ENCODE data around the gene ID2. TPM values are rescaled to one million over a fixed set of nuclear protein-coding genes. Genes with fewer than 3 reads are reported as not detected.

ID2 gene
- total and polyA plus RNA-seq, 10 of the 15 experiments (the other 5 are each of a cell fraction or from before 2014, with no cell fraction given), result 39.0 to 613 (median 73.6) TPM

DNA sequence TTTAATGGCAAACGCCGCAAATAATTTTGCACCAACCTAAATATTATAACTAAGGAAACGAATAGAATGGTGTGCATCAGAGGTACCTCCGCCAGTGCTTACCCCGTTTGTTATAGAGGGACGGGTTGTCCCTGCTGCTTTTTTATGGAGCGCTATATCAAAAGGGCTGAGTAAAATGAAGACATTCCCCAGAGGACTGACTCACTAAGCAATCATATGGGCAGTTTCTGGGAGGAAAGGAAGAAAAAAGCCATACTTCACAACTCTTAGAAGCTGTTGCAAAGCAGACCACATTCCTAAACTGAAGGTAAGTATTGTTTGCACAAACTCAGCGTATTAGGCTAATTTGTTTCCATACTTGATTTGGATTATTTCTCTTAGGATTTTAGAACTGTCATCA is 12.9 kb downstream of the ID2 start:
- ChIA-PET CTCF (interaction anchor here (1.1 kb wide), 1 partner anchor 45 kb away, joined by 3 read pairs; no protein-coding TSS in a partner anchor), RAD21 (ENCODE audit: unreplicated experiment) (no interaction called here), SMC1A (ENCODE audit: uncharacterized antibody, unreplicated experiment) (no interaction called here), POLR2A (no interaction called here)
- Histone ChIP-seq H3K4me1 (ENCODE audit: control insufficient read depth, insufficient read depth, low read length) (no peaks in the 10 kb centered on the region; the same call in 1 of the 2 replicates), H3K27me3 (replicated peaks in 1 of 2; ENCODE audit: control insufficient read depth in 2 of 2, insufficient read depth in 2 of 2, low read length in 1 of 2) (no peaks in the 10 kb centered on the region), H3K9ac (ENCODE audit: control insufficient read depth, insufficient read depth, low read length) (no peak overlapping the region), H3K4me2 (ENCODE audit: control insufficient read depth, insufficient read depth) (no peak overlapping the region), H3K27ac (ENCODE audit: control insufficient read depth, insufficient read depth) (no peak overlapping the region), H3K36me3 (ENCODE audit: control insufficient read depth in 2 of 2, insufficient read depth in 2 of 2, low read length in 1 of 2) (no peaks in the 10 kb centered on the region), H3K4me3 (no peak overlapping the region), H2AFZ (ENCODE audit: control insufficient read depth, low read depth, low read length) (no peak overlapping the region), H3K9me3 (replicated peaks; ENCODE audit: control insufficient read depth, insufficient read depth, low read length) (no peaks in the 10 kb centered on the region), H4K20me1 (ENCODE audit: control insufficient read depth, insufficient read depth) (no peaks in the 10 kb centered on the region), H3K79me2 (ENCODE audit: control insufficient read depth, insufficient read depth, low read length) (no peaks in the 10 kb centered on the region)
- TF ChIP-seq HDGF (IDR thresholded peaks at IDR 0.05), result no peak
- TF ChIP-seq JUND (IDR thresholded peaks at IDR 0.05; ENCODE audit: low read depth, low read length), result no peak
- TF ChIP-seq RCOR1 (conservative IDR thresholded peaks at IDR 0.05; ENCODE audit: low read depth, low read length), result no peak
- TF ChIP-seq, protein P1, sequence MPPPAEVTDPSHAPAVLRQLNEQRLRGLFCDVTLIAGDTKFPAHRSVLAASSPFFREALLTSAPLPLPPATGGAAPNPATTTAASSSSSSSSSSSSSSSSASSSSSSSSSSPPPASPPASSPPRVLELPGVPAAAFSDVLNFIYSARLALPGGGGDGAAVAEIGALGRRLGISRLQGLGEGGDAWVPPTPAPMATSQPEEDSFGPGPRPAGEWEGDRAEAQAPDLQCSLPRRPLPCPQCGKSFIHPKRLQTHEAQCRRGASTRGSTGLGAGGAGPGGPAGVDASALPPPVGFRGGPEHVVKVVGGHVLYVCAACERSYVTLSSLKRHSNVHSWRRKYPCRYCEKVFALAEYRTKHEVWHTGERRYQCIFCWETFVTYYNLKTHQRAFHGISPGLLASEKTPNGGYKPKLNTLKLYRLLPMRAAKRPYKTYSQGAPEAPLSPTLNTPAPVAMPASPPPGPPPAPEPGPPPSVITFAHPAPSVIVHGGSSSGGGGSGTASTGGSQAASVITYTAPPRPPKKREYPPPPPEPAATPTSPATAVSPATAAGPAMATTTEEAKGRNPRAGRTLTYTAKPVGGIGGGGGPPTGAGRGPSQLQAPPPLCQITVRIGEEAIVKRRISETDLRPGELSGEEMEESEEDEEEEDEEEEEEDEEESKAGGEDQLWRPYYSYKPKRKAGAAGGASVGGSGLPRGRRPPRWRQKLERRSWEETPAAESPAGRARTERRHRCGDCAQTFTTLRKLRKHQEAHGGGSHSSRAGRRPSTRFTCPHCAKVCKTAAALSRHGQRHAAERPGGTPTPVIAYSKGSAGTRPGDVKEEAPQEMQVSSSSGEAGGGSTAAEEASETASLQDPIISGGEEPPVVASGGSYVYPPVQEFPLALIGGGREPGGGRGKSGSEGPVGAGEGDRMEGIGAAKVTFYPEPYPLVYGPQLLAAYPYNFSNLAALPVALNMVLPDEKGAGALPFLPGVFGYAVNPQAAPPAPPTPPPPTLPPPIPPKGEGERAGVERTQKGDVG (CRISPR knock-in tag; IDR thresholded peaks at IDR 0.05), result no peak
- no peak for TF ChIP-seq YBX1 (IDR thresholded peaks at IDR 0.05)
- TF ChIP-seq BHLHE40 (IDR thresholded peaks at IDR 0.05; ENCODE audit: borderline replicate concordance in 1 of 2, low read depth in 2 of 2, low read length in 1 of 2), result no peak
- no peak for TF ChIP-seq TCF3 (IDR thresholded peaks at IDR 0.05; ENCODE audit: borderline replicate concordance, insufficient read depth, low read depth, low read length)
- TF ChIP-seq SREBF2 (IDR thresholded peaks at IDR 0.05; ENCODE audit: low read length), result no peak
- TF ChIP-seq ZZZ3 (IDR thresholded peaks at IDR 0.05; ENCODE audit: control insufficient read depth, insufficient read length, low read depth), result no peak
- no peak for TF ChIP-seq MYC (IDR thresholded peaks at IDR 0.05; ENCODE audit: insufficient read depth, insufficient read length, insufficient replicate concordance, low read length, severe bottlenecking)
- TF ChIP-seq, protein P2, sequence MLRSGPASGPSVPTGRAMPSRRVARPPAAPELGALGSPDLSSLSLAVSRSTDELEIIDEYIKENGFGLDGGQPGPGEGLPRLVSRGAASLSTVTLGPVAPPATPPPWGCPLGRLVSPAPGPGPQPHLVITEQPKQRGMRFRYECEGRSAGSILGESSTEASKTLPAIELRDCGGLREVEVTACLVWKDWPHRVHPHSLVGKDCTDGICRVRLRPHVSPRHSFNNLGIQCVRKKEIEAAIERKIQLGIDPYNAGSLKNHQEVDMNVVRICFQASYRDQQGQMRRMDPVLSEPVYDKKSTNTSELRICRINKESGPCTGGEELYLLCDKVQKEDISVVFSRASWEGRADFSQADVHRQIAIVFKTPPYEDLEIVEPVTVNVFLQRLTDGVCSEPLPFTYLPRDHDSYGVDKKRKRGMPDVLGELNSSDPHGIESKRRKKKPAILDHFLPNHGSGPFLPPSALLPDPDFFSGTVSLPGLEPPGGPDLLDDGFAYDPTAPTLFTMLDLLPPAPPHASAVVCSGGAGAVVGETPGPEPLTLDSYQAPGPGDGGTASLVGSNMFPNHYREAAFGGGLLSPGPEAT (IDR thresholded peaks at IDR 0.05; ENCODE audit: low read depth), result no peak
- TF ChIP-seq, protein P3, sequence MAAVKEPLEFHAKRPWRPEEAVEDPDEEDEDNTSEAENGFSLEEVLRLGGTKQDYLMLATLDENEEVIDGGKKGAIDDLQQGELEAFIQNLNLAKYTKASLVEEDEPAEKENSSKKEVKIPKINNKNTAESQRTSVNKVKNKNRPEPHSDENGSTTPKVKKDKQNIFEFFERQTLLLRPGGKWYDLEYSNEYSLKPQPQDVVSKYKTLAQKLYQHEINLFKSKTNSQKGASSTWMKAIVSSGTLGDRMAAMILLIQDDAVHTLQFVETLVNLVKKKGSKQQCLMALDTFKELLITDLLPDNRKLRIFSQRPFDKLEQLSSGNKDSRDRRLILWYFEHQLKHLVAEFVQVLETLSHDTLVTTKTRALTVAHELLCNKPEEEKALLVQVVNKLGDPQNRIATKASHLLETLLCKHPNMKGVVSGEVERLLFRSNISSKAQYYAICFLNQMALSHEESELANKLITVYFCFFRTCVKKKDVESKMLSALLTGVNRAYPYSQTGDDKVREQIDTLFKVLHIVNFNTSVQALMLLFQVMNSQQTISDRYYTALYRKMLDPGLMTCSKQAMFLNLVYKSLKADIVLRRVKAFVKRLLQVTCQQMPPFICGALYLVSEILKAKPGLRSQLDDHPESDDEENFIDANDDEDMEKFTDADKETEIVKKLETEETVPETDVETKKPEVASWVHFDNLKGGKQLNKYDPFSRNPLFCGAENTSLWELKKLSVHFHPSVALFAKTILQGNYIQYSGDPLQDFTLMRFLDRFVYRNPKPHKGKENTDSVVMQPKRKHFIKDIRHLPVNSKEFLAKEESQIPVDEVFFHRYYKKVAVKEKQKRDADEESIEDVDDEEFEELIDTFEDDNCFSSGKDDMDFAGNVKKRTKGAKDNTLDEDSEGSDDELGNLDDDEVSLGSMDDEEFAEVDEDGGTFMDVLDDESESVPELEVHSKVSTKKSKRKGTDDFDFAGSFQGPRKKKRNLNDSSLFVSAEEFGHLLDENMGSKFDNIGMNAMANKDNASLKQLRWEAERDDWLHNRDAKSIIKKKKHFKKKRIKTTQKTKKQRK (IDR thresholded peaks at IDR 0.05; ENCODE audit: low read depth, low read length), result no peak
- TF ChIP-seq SUPT20H (IDR thresholded peaks at IDR 0.05; ENCODE audit: borderline replicate concordance, control insufficient read depth, low read depth, low read length), result no peak
- TF ChIP-seq, protein P4, sequence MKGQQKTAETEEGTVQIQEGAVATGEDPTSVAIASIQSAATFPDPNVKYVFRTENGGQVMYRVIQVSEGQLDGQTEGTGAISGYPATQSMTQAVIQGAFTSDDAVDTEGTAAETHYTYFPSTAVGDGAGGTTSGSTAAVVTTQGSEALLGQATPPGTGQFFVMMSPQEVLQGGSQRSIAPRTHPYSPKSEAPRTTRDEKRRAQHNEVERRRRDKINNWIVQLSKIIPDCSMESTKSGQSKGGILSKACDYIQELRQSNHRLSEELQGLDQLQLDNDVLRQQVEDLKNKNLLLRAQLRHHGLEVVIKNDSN (IDR thresholded peaks at IDR 0.05; ENCODE audit: borderline replicate concordance, extremely low read length, insufficient read depth, low read depth, low read length), result no peak
- TF ChIP-seq TAF1 (IDR thresholded peaks at IDR 0.05; ENCODE audit: borderline replicate concordance, low read depth, low read length), result no peak
- FAIRE-seq (no peak), ATAC-seq (no peak), DNase-seq (ENCODE audit: low read depth, low spot score) (no peak)
- 70% methylated on average over 8 of the region's 8 CpGs for WGBS (ENCODE audit: insufficient coverage, insufficient replicate concordance, low lambda C conversion rate, missing lambda C conversion rate)
- in situ Hi-C loops (cut with MboI), result no loop called here
- BruUV-seq (replicated peaks), result no TSS peak
- intact Hi-C loops (cut with micrococcal nuclease; ENCODE audit: unreplicated experiment), result no loop called here

Data from GM12878 (cell line).